GM21717 (cell line): Measurements from ENCODE around the gene RAC2.
"Not testable (repeated sequence)": the region's sequence is repeated elsewhere in the genome, so short reads cannot be mapped to it uniquely, and the experiment has no call there.

Experiments used
- ATAC-seq: cut with Tn5 transposase; IDR thresholded peaks from one replicate; pipeline ENCODE4 v1.9.1; 2021; ENCODE audit warnings: mild to moderate bottlenecking, moderate library complexity; ENCODE audit not compliant: unreplicated experiment

The RAC2 gene

GRCh38 chr22:37256075-37256726 is 12.1 kb upstream of the RAC2 start:
- ATAC-seq, result no peak

GRCh38 chr22:37255558-37256006 is 11.5 kb upstream of the RAC2 start:
- no peak for ATAC-seq

DNA sequence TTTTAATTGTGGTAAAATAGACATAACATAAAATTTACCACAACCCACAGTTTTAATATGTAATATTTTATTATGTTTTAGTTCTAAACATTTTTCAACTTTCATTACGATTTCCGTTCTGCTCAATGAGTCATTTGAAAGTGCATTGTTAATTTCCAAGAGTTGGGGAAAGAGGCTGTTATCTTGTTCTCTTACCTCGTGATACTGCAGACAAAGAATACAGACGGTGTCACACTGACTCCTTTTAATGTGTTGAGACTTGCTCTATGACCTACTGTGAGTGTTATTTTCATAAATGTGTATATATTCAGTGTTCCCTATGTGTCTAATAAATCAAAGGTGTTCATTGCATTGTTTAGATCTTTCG is 10.8 kb upstream of the RAC2 start:
- no peak for ATAC-seq

- ATAC-seq, result no peak
These were observed 10.3 kb upstream of the RAC2 start for GRCh38 chr22:37254209-37254866.

DNA sequence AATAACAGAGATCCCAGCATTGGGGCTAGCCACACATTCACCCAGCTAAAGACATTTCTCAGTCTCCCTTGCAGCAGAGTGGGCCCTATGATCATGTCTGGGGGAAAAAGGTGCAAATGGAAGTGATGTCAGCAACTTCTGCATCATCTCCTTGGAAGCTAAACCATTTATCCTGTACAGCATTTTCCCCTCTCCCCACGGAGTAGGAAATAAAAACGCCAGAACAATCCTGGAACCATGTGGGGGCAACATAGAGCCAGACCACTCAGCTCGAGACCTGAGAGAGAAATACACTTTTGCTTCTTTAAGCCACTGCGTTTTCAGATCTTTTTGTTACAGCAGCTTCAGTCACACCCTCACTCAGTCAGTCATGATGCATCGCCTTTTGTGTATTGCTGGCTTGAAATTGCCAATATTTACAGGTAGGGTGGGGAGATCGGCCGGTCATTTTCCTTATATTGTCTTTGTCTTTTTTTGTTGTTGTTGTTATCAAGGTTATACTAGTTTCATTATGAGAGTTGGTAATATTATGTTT is 9.1 kb upstream of the RAC2 start:
- ATAC-seq, result no peak

DNA sequence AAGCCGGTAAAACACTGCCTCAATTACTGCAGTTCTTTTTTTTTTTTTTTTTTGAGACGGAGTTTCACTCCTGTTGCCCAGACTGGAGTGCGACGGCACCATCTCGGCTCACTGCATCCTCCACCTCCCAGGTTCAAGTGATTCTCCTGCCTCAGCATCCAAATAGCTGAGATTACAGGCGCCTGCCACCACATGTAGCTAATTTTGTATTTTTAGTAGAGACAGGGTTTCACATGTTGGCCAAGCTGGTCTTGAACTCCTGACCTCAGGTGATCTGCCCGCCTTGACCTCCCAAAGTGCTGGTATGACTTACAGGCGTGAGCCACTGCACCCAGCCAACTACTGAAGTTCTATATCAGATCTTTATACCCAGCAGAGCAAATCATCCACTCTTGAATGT is 7.8 kb upstream of the RAC2 start:
- ATAC-seq, result not testable (repeated sequence)

DNA sequence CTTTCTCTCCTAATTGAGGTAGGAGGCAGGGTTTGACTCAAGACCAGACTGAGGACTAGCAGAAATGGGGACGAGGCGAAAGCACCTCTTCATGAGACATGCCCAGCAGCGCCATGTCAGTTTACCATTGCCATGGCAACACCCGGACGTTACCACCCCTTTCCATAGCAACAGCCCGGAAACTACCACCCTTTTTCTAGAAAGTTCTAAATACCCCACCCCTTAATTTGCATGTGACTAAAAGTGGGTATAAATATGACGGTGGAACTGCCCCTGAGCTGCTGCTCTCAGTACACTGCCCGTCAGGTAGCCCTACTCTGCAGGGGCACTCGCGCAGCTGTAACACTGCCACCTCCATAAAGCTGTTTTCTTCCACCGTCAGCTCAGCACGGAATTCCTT is 5.9 kb upstream of the RAC2 start:
- no peak for ATAC-seq

DNA sequence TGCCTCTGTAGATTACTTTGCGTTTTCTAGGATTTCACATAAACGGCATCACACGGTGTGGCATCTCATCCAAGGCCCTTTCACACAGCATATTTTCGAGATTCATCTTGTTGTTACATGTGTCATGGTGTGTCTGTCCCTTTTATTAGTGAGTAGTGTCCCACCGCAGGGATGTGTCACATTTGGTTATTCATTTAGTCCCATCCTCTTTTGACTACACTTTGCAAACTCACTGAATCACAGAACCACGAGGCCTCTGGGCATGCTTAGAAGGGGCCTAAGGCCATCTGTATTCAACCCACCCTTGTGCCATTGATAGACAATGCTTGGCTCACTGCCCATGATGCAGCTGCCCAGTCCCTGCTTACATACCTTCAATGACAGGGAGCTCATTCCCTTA is 4.2 kb upstream of the RAC2 start:
- ATAC-seq, result no peak

DNA sequence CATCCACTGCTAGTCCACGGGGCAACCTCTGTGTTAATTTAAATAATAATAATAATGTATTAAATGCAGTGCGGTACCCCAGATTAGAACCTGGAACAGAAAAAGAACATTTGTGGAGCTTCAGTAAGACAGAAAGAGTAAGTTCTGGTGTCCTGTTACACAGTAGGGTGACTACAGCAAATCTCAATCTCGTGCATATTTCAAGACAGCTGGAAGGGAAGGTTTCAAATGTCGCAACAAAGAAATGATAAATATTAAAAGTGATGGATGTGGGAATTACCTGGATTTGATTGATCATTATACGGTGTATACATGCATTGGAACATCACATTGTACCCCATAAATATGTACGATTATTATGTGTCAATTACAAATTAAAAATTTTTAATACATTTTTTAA is 1.7 kb upstream of the RAC2 start:
- no peak for ATAC-seq

DNA sequence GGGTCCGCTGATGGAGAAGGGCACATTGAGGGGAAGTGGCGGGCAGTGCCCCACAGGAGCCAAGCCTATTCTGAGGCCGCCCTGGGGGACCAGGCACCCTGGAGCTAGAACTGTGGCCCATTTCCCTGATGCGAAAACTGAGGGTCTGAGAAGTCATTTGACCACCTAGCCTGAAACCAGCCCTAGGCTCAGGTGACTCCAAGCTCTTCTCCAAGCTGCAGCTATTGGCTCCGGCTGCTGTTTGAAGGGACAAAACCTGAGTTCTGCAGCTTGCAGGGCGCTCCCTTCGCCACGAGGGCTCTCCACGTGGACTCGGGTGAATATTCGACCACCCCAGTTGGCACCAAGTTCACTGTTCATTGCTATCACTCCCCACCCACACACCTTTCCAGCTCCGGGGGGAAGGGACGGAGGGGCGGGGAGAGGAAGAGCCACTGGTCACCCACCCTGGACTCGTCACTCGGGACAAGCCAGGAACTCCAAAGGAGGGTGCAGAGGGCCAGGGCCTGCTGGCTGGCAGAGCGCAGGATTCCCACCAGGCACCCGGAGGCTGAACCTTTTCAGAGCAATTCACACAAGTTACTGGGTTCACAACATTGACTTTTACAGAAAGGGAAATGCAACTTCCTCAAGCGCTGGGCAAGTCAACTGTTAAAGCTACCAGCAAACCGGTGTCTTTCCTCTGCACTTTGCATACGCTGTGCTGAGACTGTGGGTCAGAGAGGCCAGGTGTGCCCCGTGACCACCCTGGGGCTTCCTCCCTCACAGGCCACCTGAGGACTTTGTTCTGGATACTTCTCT is 1.1 kb upstream of the RAC2 start:
- ATAC-seq, result no peak

GRCh38 chr22:37243402-37244113 is 511 bp downstream of the RAC2 start:
- no peak for ATAC-seq

DNA sequence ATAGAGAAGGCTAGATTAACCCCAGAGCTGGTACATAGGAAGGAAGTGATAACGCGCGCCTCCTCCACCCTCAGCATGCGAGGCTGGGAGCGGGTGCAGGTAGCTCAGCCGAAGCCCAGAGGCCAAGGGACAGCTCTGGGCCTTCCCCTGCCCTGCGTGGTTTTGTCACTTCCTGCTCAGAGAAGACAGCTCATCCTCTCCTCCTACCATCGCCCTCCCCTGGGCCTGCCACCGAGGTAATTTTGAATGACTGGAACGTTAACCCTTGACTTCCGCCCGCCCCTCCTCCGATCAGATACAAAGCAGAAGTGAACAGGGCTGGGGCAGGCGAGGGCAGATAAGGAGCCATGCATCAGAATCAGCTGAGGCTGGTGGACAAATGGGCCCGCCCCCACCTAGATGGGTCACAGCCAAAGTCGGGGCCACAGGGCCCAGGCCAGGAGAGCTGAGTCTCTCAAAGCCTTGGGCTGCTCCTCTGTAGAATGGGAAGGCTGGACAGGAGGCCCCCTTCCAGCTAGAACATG is 1.6 kb downstream of the RAC2 start:
- ATAC-seq, result peak; percentile 47

DNA sequence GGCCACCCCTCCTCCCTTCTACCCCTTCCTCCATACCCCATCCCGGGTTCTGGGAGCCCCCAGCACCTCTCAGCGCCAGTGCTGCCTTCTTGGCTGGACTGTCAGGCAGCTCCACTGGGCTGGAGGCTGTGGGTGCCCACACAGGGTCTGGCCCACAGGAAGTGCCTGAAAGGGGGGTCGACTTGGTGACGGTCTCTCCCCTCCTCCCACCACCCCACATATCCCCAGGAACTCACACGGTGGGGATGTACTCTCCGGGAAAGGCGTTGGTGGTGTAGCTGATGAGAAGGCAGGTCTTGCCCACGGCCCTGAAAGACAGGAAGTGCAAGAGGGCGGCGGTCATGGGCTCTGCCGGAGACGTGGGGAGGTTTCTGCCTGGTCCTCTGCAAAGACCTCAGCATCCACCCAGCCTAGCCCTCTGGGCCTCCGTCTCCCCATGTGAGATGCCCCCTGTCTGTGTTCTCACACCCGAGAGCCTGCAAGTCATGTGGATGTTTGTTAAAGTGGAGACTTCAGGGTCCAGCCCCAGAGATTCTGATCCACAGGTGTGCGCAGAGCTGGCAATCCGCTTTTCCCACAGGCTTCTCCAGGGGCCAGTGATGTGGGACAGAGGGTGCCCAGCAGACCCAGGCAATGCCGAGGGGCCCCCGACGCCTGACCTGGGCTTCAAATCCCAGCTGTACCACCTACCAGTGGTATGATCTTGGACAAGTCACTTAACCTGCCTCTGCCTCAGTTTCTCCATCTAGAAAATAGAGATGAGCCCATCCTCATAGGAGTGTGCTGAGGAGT is 2.5 kb downstream of the RAC2 start:
- ATAC-seq, result no peak

- no peak for ATAC-seq
These were observed 3.1 kb downstream of the RAC2 start for GRCh38 chr22:37240941-37241320.

DNA sequence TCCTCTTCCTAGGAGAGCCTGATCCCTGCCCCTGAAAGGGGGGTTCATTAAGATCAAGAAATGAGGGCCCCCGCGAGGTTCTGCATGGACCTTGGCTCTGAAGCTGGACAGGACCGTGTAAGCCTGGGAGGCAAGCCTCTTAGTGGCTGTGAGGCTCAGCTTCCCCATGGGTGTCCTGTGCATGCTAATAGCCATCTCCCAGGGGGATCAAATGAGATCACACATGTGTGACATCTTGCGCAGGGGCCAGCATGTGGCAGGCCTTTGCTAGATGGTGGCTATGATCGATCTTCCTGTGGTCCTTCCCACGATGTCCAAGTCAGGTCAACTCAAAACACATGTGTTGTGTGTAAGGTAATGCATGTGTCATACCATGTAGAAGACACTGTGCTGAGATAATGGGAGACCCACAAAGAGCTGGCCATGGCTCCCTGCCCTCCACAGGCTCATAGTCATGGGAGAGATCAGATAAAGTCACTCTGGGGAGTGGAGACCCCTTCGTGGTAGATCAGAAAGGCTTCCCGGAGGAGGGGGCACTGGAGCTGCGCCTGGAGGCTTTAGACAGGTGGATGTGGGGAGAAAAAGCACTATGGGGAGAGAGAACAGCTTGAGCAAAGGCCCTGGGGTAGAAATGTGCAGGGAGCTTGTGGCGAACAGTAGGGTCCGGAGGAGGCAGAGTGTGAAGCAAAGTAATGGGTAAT is 3.7 kb downstream of the RAC2 start:
- ATAC-seq, result no peak

GRCh38 chr22:37239336-37240239 is 4.5 kb downstream of the RAC2 start:
- ATAC-seq, result no peak

DNA sequence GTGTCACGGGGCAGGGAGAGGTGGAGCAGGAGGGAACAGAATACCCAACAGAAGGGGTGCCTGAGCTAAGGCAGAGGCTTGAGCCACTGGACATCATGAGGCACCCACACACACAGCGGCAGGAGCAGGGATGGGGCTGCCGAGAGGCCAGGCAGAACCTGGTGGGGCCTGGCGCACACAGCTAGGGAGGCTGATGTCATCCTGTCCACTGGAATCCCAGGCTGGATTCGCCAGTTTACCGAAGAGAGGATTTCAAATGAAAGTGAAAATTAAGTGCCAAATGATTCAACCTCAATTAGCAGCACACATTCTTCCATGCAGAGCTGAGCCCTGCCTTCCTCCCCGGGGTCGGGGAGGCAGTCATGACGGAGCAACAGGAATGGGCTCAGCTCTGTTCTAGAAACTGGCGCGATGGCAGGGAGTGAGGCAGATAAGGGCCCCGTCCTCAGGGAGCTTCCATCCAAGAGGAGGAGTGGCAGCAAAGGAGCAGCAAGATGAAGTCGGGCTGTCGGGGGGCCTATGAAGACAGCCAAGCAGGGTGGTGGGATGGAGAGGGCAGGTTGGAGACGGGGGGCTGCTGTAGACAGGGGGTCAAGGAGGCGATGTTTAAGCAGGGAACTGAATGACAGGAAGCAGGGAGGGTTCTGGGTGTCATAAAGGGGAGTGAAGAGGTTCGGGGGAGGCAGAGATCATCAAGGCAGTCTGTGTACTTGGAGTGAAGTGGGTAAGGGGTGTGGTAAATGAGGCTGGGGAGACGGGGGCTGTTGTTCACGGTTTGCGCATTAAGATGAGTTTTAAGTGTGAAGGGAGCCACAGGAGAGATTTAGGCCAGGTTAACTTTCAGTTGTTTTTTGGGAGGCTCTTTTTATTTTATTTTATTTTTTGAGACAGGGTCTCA is 6.4 kb downstream of the RAC2 start:
- no peak for ATAC-seq
